SH-SY5Y (cell line): Measurements from ENCODE around the gene CD33.

Experiments used
- GATA2 ChIP-seq: IDR thresholded peaks from 2 replicates; pipeline ENCODE4 v1.6.1; 2011; ENCODE audit warnings: mild to moderate bottlenecking, low read depth, low read length
- GATA3 ChIP-seq: IDR thresholded peaks from 2 replicates; pipeline ENCODE4 v1.6.1; 2011; ENCODE audit warnings: low read depth, mild to moderate bottlenecking, low read length, moderate library complexity

Gene CD33

GRCh38 chr19:51259348-51260245, 34.7 kb downstream of the CD33 start:
- TF ChIP-seq GATA2 (no peak), GATA3 (no peak)

- TF ChIP-seq GATA2 (no peak), GATA3 (no peak)
These were observed 38.9 kb downstream of the CD33 start for GRCh38 chr19:51263808-51264207.

- no peak for TF ChIP-seq GATA2
- no peak for TF ChIP-seq GATA3
These were observed 46.2 kb downstream of the CD33 start for GRCh38 chr19:51271067-51271466.

- no peak for TF ChIP-seq GATA2
- TF ChIP-seq GATA3 = no peak
These were observed 47.4 kb downstream of the CD33 start for GRCh38 chr19:51272183-51272810.

- TF ChIP-seq GATA3 (no peak), GATA2 (no peak)
These were observed 49.3 kb downstream of the CD33 start for GRCh38 chr19:51274049-51274770.

- no peak for TF ChIP-seq GATA2
- TF ChIP-seq GATA3 = no peak
These were observed 52.2 kb downstream of the CD33 start for GRCh38 chr19:51277112-51277511.

- no peak for TF ChIP-seq GATA2
These were observed 57.5 kb downstream of the CD33 start for GRCh38 chr19:51282335-51282734.

GRCh38 chr19:51285682-51286081, 60.8 kb downstream of the CD33 start:
- TF ChIP-seq GATA2 (no peak), GATA3 (no peak)
